DND-41 (cell line): ENCODE results near the gene TRIM7.

Experiments
- CTCF ChIP-seq: IDR thresholded peaks from 2 replicates; pipeline ENCODE4 v1.5.1; 2012; ENCODE audit warnings: borderline replicate concordance, low read length, moderate library complexity, mild to moderate bottlenecking; ENCODE audit not compliant: poor library complexity, severe bottlenecking; ENCODE audit errors: extremely low read depth
- EZH2 ChIP-seq: IDR thresholded peaks from 3 replicates; pipeline ENCODE4 v1.6.1; 2012; ENCODE audit warnings: borderline replicate concordance, low read depth, mild to moderate bottlenecking, moderate library complexity, low read length, inconsistent platforms; ENCODE audit not compliant: severe bottlenecking

GRCh38 chr5:181198106-181198685 is 6.8 kb downstream of the TRIM7 start:
- TF ChIP-seq CTCF: no peak
- TF ChIP-seq EZH2: no peak
